HG02943 (cell line): ENCODE data around the gene SORT1.
"Not testable (repeated sequence)": the region's sequence is repeated elsewhere in the genome, so short reads cannot be mapped to it uniquely, and the experiment has no call there.

Experiments used
- ATAC-seq: cut with Tn5 transposase; IDR thresholded peaks from one replicate; pipeline ENCODE4 v1.9.1; 2021; ENCODE audit warnings: mild to moderate bottlenecking, low read depth, moderate library complexity; ENCODE audit not compliant: unreplicated experiment

Gene SORT1

GRCh38 chr1:109397581-109398342 is at the start of gene SORT1:
TSS of gene SORT1 (minus strand) at chr1:109397918. CDS start at chr1:109397892, 26 bp downstream.
- ATAC-seq: no peak

GRCh38 chr1:109445949-109446695 is 48.4 kb upstream of the SORT1 start:
- not testable (repeated sequence) for ATAC-seq

GRCh38 chr1:109444346-109444745 is 46.6 kb upstream of the SORT1 start:
- ATAC-seq: no peak

GRCh38 chr1:109443476-109443875 is 45.8 kb upstream of the SORT1 start:
- no peak for ATAC-seq

- ATAC-seq: no peak
Observed at GRCh38 chr1:109441069-109441468, 43.4 kb upstream of the SORT1 start.

GRCh38 chr1:109438798-109439297 is 41.1 kb upstream of the SORT1 start:
- no peak for ATAC-seq

- no peak for ATAC-seq
Observed at GRCh38 chr1:109434484-109434883, 36.8 kb upstream of the SORT1 start.

GRCh38 chr1:109433322-109433721 is 35.6 kb upstream of the SORT1 start:
- no peak for ATAC-seq

GRCh38 chr1:109432336-109432735 is 34.6 kb upstream of the SORT1 start:
- no peak for ATAC-seq

GRCh38 chr1:109427171-109427467 is 29.4 kb upstream of the SORT1 start:
- no peak for ATAC-seq

- ATAC-seq: peak; percentile 98
Observed at GRCh38 chr1:109426281-109427170, 28.8 kb upstream of the SORT1 start, which contains the start of gene PSMA5. TSS of gene PSMA5 (minus strand) at chr1:109426448. CDS start at chr1:109426330, 118 bp downstream.

GRCh38 chr1:109425391-109426280 is 27.9 kb upstream of the SORT1 start:
- ATAC-seq: peak; percentile 20

- no peak for ATAC-seq
Observed at GRCh38 chr1:109423498-109423897, 25.8 kb upstream of the SORT1 start.

GRCh38 chr1:109412551-109412950 is 14.8 kb upstream of the SORT1 start:
- no peak for ATAC-seq

GRCh38 chr1:109404838-109405237 is 7.1 kb upstream of the SORT1 start:
- no peak for ATAC-seq

- no peak for ATAC-seq
Observed at GRCh38 chr1:109402025-109402424, 4.3 kb upstream of the SORT1 start.

GRCh38 chr1:109400035-109400655 is 2.4 kb upstream of the SORT1 start:
- no peak for ATAC-seq

- no peak for ATAC-seq
Observed at GRCh38 chr1:109399326-109399957, 1.7 kb upstream of the SORT1 start.
